A549 (cell line): ENCODE measurements around the gene RAB3IP.

Source experiments
- CTCF ChIP-seq: fragments of >200 bp; sonication (Bioruptor Twin); formaldehyde crosslinking; IDR thresholded peaks from 3 replicates; pipeline ENCODE4 v1.5.1; 2016
- MAX ChIP-seq: IDR thresholded peaks from 2 replicates; pipeline ENCODE4 v1.6.1; 2012
- POLR2A ChIP-seq: IDR thresholded peaks from 2 replicates; pipeline ENCODE4 v1.6.1; 2012; ENCODE audit warnings: mild to moderate bottlenecking, low read length

GRCh38 chr12:69833696-69834095 lies 95.0 kb downstream of the RAB3IP start:
- TF ChIP-seq CTCF (no peak), POLR2A (no peak), MAX (no peak)
